Measurements from ENCODE around the gene PLEK.
"Not testable (repeated sequence)": the region's sequence is repeated elsewhere in the genome, so short reads cannot be mapped to it uniquely, and the experiment has no call there.

PLEK gene

GRCh38 chr2:68352651-68353391 is 12.3 kb upstream of the PLEK start:
- no peak for DNase-seq (ENCODE audit: low read depth in 2 of 2, low spot score in 1 of 2)

GRCh38 chr2:68356599-68357239 is 8.4 kb upstream of the PLEK start:
- no peak for DNase-seq (ENCODE audit: low read depth in 2 of 2, low spot score in 1 of 2)

GRCh38 chr2:68357605-68358337 is 7.3 kb upstream of the PLEK start:
- no peak for DNase-seq (ENCODE audit: low read depth in 2 of 2, low spot score in 1 of 2)

- no peak for DNase-seq (ENCODE audit: low read depth in 2 of 2, low spot score in 1 of 2)
Observed at GRCh38 chr2:68359889-68360288, 5.2 kb upstream of the PLEK start.

GRCh38 chr2:68362069-68362468 is 3.0 kb upstream of the PLEK start:
- DNase-seq (ENCODE audit: low read depth in 2 of 2, low spot score in 1 of 2), result peak; percentile 59 to 72

GRCh38 chr2:68362749-68363148 is 2.3 kb upstream of the PLEK start:
- DNase-seq (ENCODE audit: low read depth in 2 of 2, low spot score in 1 of 2), result no peak

- DNase-seq (ENCODE audit: low read depth in 2 of 2, low spot score in 1 of 2), result no peak
Observed at GRCh38 chr2:68363721-68364120, 1.4 kb upstream of the PLEK start.

- DNase-seq (ENCODE audit: low read depth in 2 of 2, low spot score in 1 of 2), result no peak
Observed at GRCh38 chr2:68366083-68366560, 1.0 kb downstream of the PLEK start.

- DNase-seq (ENCODE audit: low read depth in 2 of 2, low spot score in 1 of 2), result no peak
Observed at GRCh38 chr2:68367953-68368653, 3.0 kb downstream of the PLEK start.

- DNase-seq (ENCODE audit: low read depth in 2 of 2, low spot score in 1 of 2), result no peak
Observed at GRCh38 chr2:68368654-68369336, 3.7 kb downstream of the PLEK start.

GRCh38 chr2:68369337-68369734 is 4.3 kb downstream of the PLEK start:
- no peak for DNase-seq (ENCODE audit: low read depth in 2 of 2, low spot score in 1 of 2)

GRCh38 chr2:68371138-68371537 is 6.1 kb downstream of the PLEK start:
- DNase-seq (ENCODE audit: low read depth in 2 of 2, low spot score in 1 of 2), result no peak

GRCh38 chr2:68371581-68371980 is 6.5 kb downstream of the PLEK start:
- DNase-seq (ENCODE audit: low read depth in 2 of 2, low spot score in 1 of 2), result no peak

GRCh38 chr2:68372485-68372884 is 7.4 kb downstream of the PLEK start:
- DNase-seq (ENCODE audit: low read depth in 2 of 2, low spot score in 1 of 2), result no peak

GRCh38 chr2:68374184-68374583 is 9.1 kb downstream of the PLEK start:
- no peak for DNase-seq (ENCODE audit: low read depth in 2 of 2, low spot score in 1 of 2)

GRCh38 chr2:68375582-68375981 is 10.5 kb downstream of the PLEK start:
- DNase-seq (ENCODE audit: low read depth in 2 of 2, low spot score in 1 of 2), result no peak

- no peak for DNase-seq (ENCODE audit: low read depth in 2 of 2, low spot score in 1 of 2)
Observed at GRCh38 chr2:68377137-68377780, 12.2 kb downstream of the PLEK start.

GRCh38 chr2:68378779-68379178 is 13.7 kb downstream of the PLEK start:
- DNase-seq (ENCODE audit: low read depth in 2 of 2, low spot score in 1 of 2), result not testable (repeated sequence)

GRCh38 chr2:68379184-68379708 is 14.2 kb downstream of the PLEK start:
- no peak for DNase-seq (ENCODE audit: low read depth in 2 of 2, low spot score in 1 of 2)

- no peak for DNase-seq (ENCODE audit: low read depth in 2 of 2, low spot score in 1 of 2)
Observed at GRCh38 chr2:68383778-68384177, 18.7 kb downstream of the PLEK start.
